Smooth muscle cell (in vitro differentiated cells): ENCODE results near the gene HOXA3. TPM values are rescaled to one million over a fixed set of nuclear protein-coding genes. Genes with fewer than 3 reads are reported as not detected.

Experiments
- DNase-seq: peaks from one replicate; lab custom pipeline; 2025; ENCODE audit not compliant: unreplicated experiment; lab: John Stamatoyannopoulos, UW
- H2AFZ ChIP-seq: fragments of 200-600 bp; sonication (generic); 2 replicates; pipeline ENCODE4 v1.6.0; 2016; ENCODE audit warnings: antibody characterized with exemption, low read depth, mild to moderate bottlenecking
- H3F3A ChIP-seq: fragments of 200-600 bp; sonication (generic); 2 replicates; pipeline ENCODE4 v1.6.0; 2017; ENCODE audit warnings: antibody characterized with exemption, low read depth
- H3K27ac ChIP-seq: fragments of 200-600 bp; sonication (generic); 2 replicates; pipeline ENCODE4 v1.5.1; 2016; ENCODE audit warnings: low read depth, mild to moderate bottlenecking
- H3K27me3 ChIP-seq: fragments of 200-600 bp; sonication (generic); 2 replicates; pipeline ENCODE4 v1.6.1; 2016; ENCODE audit warnings: low read depth, mild to moderate bottlenecking
- H3K36me3 ChIP-seq: fragments of 200-600 bp; sonication (generic); 2 replicates; pipeline ENCODE4 v1.5.1; 2016; ENCODE audit warnings: low read depth
- H3K4me1 ChIP-seq: fragments of 200-600 bp; sonication (generic); 2 replicates; pipeline ENCODE4 v1.5.1; 2016; ENCODE audit warnings: low read depth
- H3K4me2 ChIP-seq: fragments of 200-600 bp; sonication (generic); 2 replicates; pipeline ENCODE4 v1.6.0; 2016; ENCODE audit warnings: mild to moderate bottlenecking
- H3K4me3 ChIP-seq: fragments of 200-600 bp; sonication (generic); 2 replicates; pipeline ENCODE4 v1.5.1; 2016; ENCODE audit warnings: mild to moderate bottlenecking
- H3K79me2 ChIP-seq: fragments of 200-600 bp; sonication (generic); 2 replicates; pipeline ENCODE4 v1.6.0; 2016; ENCODE audit warnings: low read depth, mild to moderate bottlenecking
- H3K9ac ChIP-seq: fragments of 200-600 bp; sonication (generic); 2 replicates; pipeline ENCODE4 v1.6.0; 2016; ENCODE audit warnings: low read depth
- H3K9me3 ChIP-seq: fragments of 200-600 bp; sonication (generic); replicated peaks from 2 replicates; pipeline ENCODE4 v1.5.1; 2016; ENCODE audit warnings: low read depth
- H4K20me1 ChIP-seq: fragments of 200-600 bp; sonication (generic); 2 replicates; pipeline ENCODE4 v1.6.0; 2016; ENCODE audit warnings: low read depth
- CTCF ChIP-seq: fragments of 200-600 bp; sonication (generic); IDR thresholded peaks from 2 replicates; pipeline ENCODE4 v1.5.1; 2017; ENCODE audit warnings: borderline replicate concordance, mild to moderate bottlenecking, antibody characterized with exemption; ENCODE audit not compliant: insufficient read depth, poor library complexity, severe bottlenecking
- WGBS: methylation state at CpG from one replicate; pipeline ENCODE4 v1.1.7; 2016; ENCODE audit warnings: low lambda C conversion rate; 5-methylcytosine and 5-hydroxymethylcytosine counted together
- polyA plus RNA-seq: library from polyadenylated mRNA; unstranded; fragments of >200 nt; fragmentation: Nextera tagmentation; extraction: Ambion mirVana; gene quantifications from 2 replicates; pipeline ENCODE4 v1.2.1, GENCODE V29; 2016
- total RNA-seq: library from RNA; depleted of rRNA; stranded (reverse); fragments of >200 nt; gene quantifications from 2 replicates; pipeline ENCODE4 v1.2.3, GENCODE V29; 2014

The HOXA3 gene
- total and polyA plus RNA-seq, 2 experiments from 2014 or later: 0.13 to 0.31 TPM

GRCh38 chr7:27104341-27105058 is 47.9 kb downstream of the HOXA3 start:
- Histone ChIP-seq H3K9me3 (no peaks in the 10 kb centered on the region), H3F3A (no peaks in the 10 kb centered on the region), H3K4me1 (peaks cover 9% of the 10 kb centered on the region), H3K36me3 (no peaks in the 10 kb centered on the region), H3K79me2 (no peaks in the 10 kb centered on the region), H3K27me3 (peaks cover 100% of the 10 kb centered on the region), H4K20me1 (peaks cover 6% of the 10 kb centered on the region), H3K4me3 (no peak overlapping the region), H3K4me2 (no peak overlapping the region), H3K27ac (no peak overlapping the region), H3K9ac (no peak overlapping the region), H2AFZ (no peak overlapping the region)
- no peak for TF ChIP-seq CTCF
- 18% methylated on average over 13 of the region's 13 CpGs for WGBS
- DNase-seq: no peak

GRCh38 chr7:27103489-27104226 is 48.7 kb downstream of the HOXA3 start:
- 6% methylated on average over 33 of the region's 35 CpGs for WGBS
- H3K9ac ChIP-seq: no peak overlapping the region
- no peaks in the 10 kb centered on the region for H3K36me3 ChIP-seq
- H2AFZ ChIP-seq: no peak overlapping the region
- no peak overlapping the region for H3K27ac ChIP-seq
- no peak for TF ChIP-seq CTCF
- DNase-seq: no peak
- peaks cover 13% of the 10 kb centered on the region for H4K20me1 ChIP-seq
- H3K4me3 ChIP-seq: no peak overlapping the region
- no peak overlapping the region for H3K4me2 ChIP-seq
- H3K27me3 ChIP-seq: peaks cover 100% of the 10 kb centered on the region
- H3K79me2 ChIP-seq: no peaks in the 10 kb centered on the region
- peaks cover 9% of the 10 kb centered on the region for H3K4me1 ChIP-seq
- H3F3A ChIP-seq: no peaks in the 10 kb centered on the region
- H3K9me3 ChIP-seq: no peaks in the 10 kb centered on the region

- DNase-seq: no peak
- Histone ChIP-seq H3K36me3 (no peaks in the 10 kb centered on the region), H3K4me3 (no peak within 1 kb of the TSS), H3K9ac (no peak within 1 kb of the TSS), H3K4me1 (peaks cover 9% of the 10 kb centered on the region), H3K79me2 (no peaks in the 10 kb centered on the region), H3F3A (no peaks in the 10 kb centered on the region), H3K4me2 (peak within 1 kb of the TSS; percentile 49), H4K20me1 (peaks cover 21% of the 10 kb centered on the region), H3K27me3 (peaks cover 100% of the 10 kb centered on the region), H2AFZ (no peak within 1 kb of the TSS), H3K27ac (no peak within 1 kb of the TSS), H3K9me3 (no peaks in the 10 kb centered on the region)
- WGBS: 5% methylated on average over 27 of the region's 29 CpGs
- no peak for TF ChIP-seq CTCF
These were observed 49.6 kb downstream of the HOXA3 start, which contains the start of gene HOXA2 for GRCh38 chr7:27102581-27103442. HOXA2 (minus strand) TSS chr7:27102683; CDS start chr7:27102500, 183 bp downstream.
